Testis (tissue), 3 donors: ENCODE results near the gene TLE4. TPM values are rescaled to one million over a fixed set of nuclear protein-coding genes. Genes with fewer than 3 reads are reported as not detected.
"Not testable (repeated sequence)": the region's sequence is repeated elsewhere in the genome, so short reads cannot be mapped to it uniquely, and the experiment has no call there.

Experiments
- DNase-seq: peaks from one replicate; pipeline ENCODE4 v3.0.0-alpha.2; 2019
- H3K27ac ChIP-seq, 2 donors: fragments of 200-600 bp; sonication (generic); one replicate each; pipeline ENCODE4 v1.5.1; 2019
- H3K27me3 ChIP-seq: fragments of 200-600 bp; sonication (generic); one replicate; pipeline ENCODE4 v1.5.1; 2019
- H3K36me3 ChIP-seq: fragments of 200-600 bp; sonication (generic); one replicate; pipeline ENCODE4 v1.5.1; 2017; ENCODE audit warnings: low read depth; ENCODE audit errors: missing control alignments
- H3K4me1 ChIP-seq: fragments of 200-600 bp; sonication (generic); one replicate; pipeline ENCODE4 v1.5.1; 2019
- H3K4me3 ChIP-seq, 2 donors: fragments of 200-600 bp; sonication (generic); one replicate each; pipeline ENCODE4 v1.5.1; 2017 to 2019
- H3K9me3 ChIP-seq: fragments of 200-600 bp; sonication (generic); one replicate; pipeline ENCODE4 v1.5.1; 2017
- POLR2A ChIP-seq: fragments of 450-650 bp; IDR thresholded peaks from one replicate; pipeline ENCODE4 v1.6.1; 2017; ENCODE audit warnings: antibody characterized with exemption, mild to moderate bottlenecking, moderate library complexity
- WGBS, 2 donors: methylation state at CpG; one replicate each; pipeline ENCODE4 v1.1.5; 2018; 5-methylcytosine and 5-hydroxymethylcytosine counted together
- intact Hi-C: fragments of 100-400 bp; cut with DNase I; formaldehyde crosslinking; loops from one replicate; pipeline ENCODE4 v1.15.1; 2023; ENCODE audit warnings: low total_unique reads
- polyA plus RNA-seq: library from polyadenylated mRNA; stranded (reverse); fragments of 350-450 nt; fragmentation: Illumina TruSeq; extraction: RNeasy Lipid Tissue Mini Kit (QIAGEN cat#74804); gene quantifications from one replicate; pipeline ENCODE4 v1.2.3, GENCODE V29; 2014; ENCODE audit warnings: low read depth, low replicate concordance; ENCODE audit not compliant: insufficient read depth
- total RNA-seq, 2 donors: library from RNA; depleted of rRNA; stranded (reverse); fragments of >200 nt; gene quantifications; one replicate each; pipeline ENCODE4 v1.2.3, GENCODE V29; 2016
- TF ChIP-seq, protein P1 (sequence below), 3 experiments: fragments of 450-650 bp in 2 of 3; fragments of 200-600 bp in 1 of 3; sonication (generic) in 1 of 3; IDR thresholded peaks; one replicate each; pipeline ENCODE4 v1.5.1; 2016 to 2019; ENCODE audit warnings: antibody characterized with exemption in 3 of 3, mild to moderate bottlenecking in 2 of 3, moderate library complexity in 1 of 3

Gene TLE4
- total and polyA plus RNA-seq, 3 donors from 2014 or later, result 223 to 311 (median 292) TPM

DNA sequence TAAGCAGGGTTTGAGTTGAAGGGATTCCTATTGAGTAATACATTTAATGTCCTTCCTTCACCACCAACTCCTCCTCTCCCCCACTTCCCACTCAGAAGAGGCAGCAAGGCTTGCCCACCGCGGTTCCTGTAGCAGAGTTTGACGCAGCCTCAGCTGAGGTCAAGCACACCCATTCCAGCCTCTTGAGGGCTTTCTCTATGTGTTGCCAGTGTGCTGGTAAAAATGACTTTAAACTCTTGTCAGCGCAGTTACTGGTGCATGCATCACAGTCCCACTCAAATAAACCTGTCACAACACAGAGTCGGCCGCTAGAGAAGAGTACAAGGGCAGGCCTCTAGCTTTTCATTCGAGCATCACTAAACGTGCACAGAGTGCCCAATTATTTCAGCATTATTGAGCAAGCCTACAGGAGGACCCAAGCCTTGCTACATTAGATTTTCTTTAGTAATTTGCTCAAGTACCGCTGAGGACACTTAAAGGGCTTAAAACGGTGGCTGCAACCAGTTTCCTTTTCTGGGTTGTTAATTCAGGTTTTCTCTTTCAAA is 79.6 kb downstream of the TLE4 start:
- intact Hi-C loops, result no loop called here
- Histone ChIP-seq H3K4me1 (no peaks in the 10 kb centered on the region), H3K27ac (no peak overlapping the region), H3K9me3 (no peaks in the 10 kb centered on the region), H3K4me3 (no peak overlapping the region), H3K36me3 (no peaks in the 10 kb centered on the region), H3K27me3 (no peaks in the 10 kb centered on the region)
- TF ChIP-seq POLR2A, result no peak
- TF ChIP-seq, protein P1, sequence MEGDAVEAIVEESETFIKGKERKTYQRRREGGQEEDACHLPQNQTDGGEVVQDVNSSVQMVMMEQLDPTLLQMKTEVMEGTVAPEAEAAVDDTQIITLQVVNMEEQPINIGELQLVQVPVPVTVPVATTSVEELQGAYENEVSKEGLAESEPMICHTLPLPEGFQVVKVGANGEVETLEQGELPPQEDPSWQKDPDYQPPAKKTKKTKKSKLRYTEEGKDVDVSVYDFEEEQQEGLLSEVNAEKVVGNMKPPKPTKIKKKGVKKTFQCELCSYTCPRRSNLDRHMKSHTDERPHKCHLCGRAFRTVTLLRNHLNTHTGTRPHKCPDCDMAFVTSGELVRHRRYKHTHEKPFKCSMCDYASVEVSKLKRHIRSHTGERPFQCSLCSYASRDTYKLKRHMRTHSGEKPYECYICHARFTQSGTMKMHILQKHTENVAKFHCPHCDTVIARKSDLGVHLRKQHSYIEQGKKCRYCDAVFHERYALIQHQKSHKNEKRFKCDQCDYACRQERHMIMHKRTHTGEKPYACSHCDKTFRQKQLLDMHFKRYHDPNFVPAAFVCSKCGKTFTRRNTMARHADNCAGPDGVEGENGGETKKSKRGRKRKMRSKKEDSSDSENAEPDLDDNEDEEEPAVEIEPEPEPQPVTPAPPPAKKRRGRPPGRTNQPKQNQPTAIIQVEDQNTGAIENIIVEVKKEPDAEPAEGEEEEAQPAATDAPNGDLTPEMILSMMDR (IDR thresholded peaks at IDR 0.05), result no peak
- 83 to 85% methylated on average over 10 of the region's 10 CpGs for WGBS, 2 donors
- DNase-seq, result no peak

DNA sequence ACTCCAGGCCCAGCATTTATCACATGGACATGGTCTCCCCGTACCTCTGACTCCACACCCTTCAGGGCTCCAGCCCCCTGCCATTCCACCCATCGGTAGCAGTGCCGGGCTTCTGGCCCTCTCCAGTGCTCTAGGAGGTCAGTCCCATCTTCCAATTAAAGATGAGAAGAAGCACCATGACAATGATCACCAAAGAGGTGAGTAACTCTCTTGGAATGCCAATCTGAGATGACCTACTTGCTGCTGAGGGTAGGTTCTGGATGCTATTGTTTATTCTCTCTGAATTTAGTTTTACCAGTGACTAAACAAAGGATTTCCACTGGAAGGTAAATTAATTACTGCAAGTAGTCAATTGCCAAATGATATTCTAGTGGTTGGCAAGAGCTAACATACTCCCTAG is 80.8 kb downstream of the TLE4 start:
- H3K27ac ChIP-seq, result no peak overlapping the region
- DNase-seq, result no peak
- H3K4me1 ChIP-seq, result no peaks in the 10 kb centered on the region
- TF ChIP-seq, protein P1 (IDR thresholded peaks at IDR 0.05), result no peak
- TF ChIP-seq POLR2A, result no peak
- 91 to 99% methylated on average over 3 of the region's 3 CpGs for WGBS, 2 donors
- intact Hi-C loops, result no loop called here
- H3K9me3 ChIP-seq, result no peaks in the 10 kb centered on the region
- no peaks in the 10 kb centered on the region for H3K36me3 ChIP-seq
- H3K27me3 ChIP-seq, result no peaks in the 10 kb centered on the region
- no peak overlapping the region for H3K4me3 ChIP-seq

DNA sequence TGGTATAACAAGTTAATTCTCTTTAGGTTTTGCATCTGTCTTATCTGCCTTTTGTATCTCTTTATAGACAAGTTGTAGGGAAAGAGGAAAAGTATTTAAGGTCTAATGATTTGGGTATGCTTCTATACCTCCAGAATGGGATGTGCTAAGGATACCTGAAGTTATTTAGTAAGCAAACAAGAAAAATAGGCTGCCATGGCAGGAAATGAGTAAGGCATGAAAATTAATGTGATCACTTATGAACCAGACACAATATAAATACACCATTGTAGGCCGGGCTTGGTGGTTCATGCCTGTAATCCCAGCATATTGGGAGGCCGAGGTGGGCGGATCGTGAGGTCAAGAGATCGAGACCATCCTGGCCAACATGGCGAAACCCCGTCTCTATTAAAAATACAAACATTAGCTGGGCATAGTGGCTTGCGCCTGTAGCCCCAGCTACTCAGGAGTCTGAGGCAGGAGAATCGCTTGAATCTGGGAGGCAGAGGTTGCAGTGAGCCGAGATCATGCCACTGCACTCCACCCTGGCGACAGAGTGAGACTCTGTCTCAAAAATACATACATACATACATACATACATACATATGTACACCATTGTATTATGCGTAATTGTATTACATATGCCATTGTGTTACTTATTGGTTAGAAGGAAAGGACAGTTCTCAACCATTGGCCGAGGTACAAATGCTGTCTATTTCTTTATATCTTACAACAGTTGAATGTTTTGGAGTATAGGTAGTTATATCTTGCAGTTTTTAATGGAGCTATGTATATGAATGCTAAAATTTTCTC is 83.0 kb downstream of the TLE4 start:
- H3K9me3 ChIP-seq, DNase-seq, H3K4me3 ChIP-seq, H3K4me1 ChIP-seq, H3K27ac ChIP-seq, H3K27me3 ChIP-seq, intact Hi-C loops, H3K36me3 ChIP-seq: not testable (repeated sequence)
- 95 to 96% methylated on average over 13 of the region's 13 CpGs for WGBS, 2 donors

DNA sequence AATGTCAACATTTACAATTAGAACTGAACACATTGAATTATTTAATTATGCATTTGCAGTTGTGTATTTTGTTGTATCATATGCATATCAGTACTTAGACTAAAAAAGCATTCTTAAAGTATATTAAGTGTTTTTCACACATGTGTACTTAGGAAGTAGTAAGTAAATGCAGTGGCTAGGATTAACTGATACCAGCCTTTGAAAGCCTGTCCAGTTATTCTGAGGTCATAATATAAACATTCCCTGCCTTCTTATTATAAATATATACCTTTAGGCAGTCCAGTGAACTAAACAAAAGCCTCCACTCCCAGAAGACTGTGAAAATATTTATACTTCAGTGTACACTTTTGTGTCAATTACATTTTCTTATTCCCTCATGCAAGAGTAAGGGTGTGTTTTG is 83.8 kb downstream of the TLE4 start:
- no peaks in the 10 kb centered on the region for H3K36me3 ChIP-seq
- intact Hi-C loops, result no loop called here
- H3K27me3 ChIP-seq, result no peaks in the 10 kb centered on the region
- no peaks in the 10 kb centered on the region for H3K9me3 ChIP-seq
- H3K27ac ChIP-seq, result no peak overlapping the region
- TF ChIP-seq, protein P1 (IDR thresholded peaks at IDR 0.05), result no peak
- TF ChIP-seq POLR2A, result no peak
- no peak for DNase-seq
- H3K4me1 ChIP-seq, result no peaks in the 10 kb centered on the region
- H3K4me3 ChIP-seq, result no peak overlapping the region

DNA sequence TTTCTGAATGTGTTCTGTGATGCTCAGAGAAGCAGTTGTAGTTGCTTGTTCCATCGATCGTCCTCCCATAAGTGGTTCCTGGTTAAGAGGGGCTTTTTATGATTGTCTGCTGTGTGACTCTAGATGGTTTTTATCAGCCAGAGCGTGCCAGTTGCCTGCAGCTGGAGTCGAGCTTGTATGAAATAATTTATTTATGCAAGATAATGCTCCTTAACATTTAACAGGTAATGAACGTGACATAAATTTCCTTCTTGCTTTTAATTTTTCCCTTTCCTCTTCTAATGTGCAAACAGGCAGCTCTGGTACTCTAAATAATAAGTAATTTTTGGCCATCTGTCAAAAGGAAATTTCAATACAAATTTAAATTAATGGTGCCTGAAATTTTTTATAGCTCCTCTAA is 84.4 kb downstream of the TLE4 start:
- H3K9me3 ChIP-seq, result no peaks in the 10 kb centered on the region
- H3K4me3 ChIP-seq, result no peak overlapping the region
- no peaks in the 10 kb centered on the region for H3K36me3 ChIP-seq
- H3K27ac ChIP-seq, result no peak overlapping the region
- H3K27me3 ChIP-seq, result no peaks in the 10 kb centered on the region
- WGBS, 2 donors, result 83 to 95% methylated on average over 5 of the region's 5 CpGs
- no peaks in the 10 kb centered on the region for H3K4me1 ChIP-seq
- intact Hi-C loops, result no loop called here
- DNase-seq, result no peak
- TF ChIP-seq, protein P1 (IDR thresholded peaks at IDR 0.05), result no peak
- TF ChIP-seq POLR2A, result no peak
